ENCODE results near the gene MLPH. TPM values are rescaled to one million over a fixed set of nuclear protein-coding genes. Genes with fewer than 3 reads are reported as not detected.

The MLPH gene
- total and polyA plus RNA-seq, 10 donors, result 0.09 to 1.4 (median 0.35) TPM; not detected in 3

DNA sequence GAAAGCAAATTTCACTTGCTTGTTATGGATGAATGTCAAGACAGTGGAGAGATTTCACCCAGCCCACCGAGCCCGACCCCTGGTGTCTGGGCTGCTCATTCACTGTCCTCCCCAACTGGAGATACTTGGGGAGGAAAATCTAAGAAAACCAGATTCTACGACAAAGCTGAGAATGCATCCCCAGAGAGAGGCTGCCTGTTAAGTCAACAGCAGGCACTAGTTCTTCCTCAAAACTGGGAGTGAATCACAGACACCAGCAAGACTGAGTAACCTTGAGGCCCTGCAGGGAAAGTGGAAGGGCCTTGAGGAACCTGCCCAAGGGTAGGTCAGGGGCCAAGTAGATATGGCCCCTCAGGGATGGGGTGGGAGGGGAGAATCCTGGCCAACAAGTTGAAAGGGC is 34.2 kb upstream of the MLPH start:
- Histone ChIP-seq H3K4me3 (no peak overlapping the region), H3K36me3 (no peaks in the 10 kb centered on the region), H3K9me3 (no peaks in the 10 kb centered on the region), H3K27me3 (replicated peaks in 1 of 7) (peaks cover 0 to 60% (median 0%) of the 10 kb centered on the region in 7 donors), H3K27ac (peak overlapping the region in 2 of 8 donors; percentile 37 to 69), H3K4me1 (peaks cover 0 to 28% (median 10%) of the 10 kb centered on the region in 6 donors)
- 74 to 94% (median 90%) methylated on average over 3 of the region's 3 CpGs for WGBS, 5 donors
- DNase-seq, result no peak
- TF ChIP-seq, protein P1, sequence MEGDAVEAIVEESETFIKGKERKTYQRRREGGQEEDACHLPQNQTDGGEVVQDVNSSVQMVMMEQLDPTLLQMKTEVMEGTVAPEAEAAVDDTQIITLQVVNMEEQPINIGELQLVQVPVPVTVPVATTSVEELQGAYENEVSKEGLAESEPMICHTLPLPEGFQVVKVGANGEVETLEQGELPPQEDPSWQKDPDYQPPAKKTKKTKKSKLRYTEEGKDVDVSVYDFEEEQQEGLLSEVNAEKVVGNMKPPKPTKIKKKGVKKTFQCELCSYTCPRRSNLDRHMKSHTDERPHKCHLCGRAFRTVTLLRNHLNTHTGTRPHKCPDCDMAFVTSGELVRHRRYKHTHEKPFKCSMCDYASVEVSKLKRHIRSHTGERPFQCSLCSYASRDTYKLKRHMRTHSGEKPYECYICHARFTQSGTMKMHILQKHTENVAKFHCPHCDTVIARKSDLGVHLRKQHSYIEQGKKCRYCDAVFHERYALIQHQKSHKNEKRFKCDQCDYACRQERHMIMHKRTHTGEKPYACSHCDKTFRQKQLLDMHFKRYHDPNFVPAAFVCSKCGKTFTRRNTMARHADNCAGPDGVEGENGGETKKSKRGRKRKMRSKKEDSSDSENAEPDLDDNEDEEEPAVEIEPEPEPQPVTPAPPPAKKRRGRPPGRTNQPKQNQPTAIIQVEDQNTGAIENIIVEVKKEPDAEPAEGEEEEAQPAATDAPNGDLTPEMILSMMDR (IDR thresholded peaks at IDR 0.05 in 8 of 11, conservative IDR thresholded peaks at IDR 0.05 in 3 of 11), result no peak
- no peak for TF ChIP-seq POLR2AphosphoS5 (IDR thresholded peaks at IDR 0.05)
- TF ChIP-seq POLR2A (IDR thresholded peaks at IDR 0.05), result no peak
- intact Hi-C loops (cut with DNase I; ENCODE audit: low total_unique reads), result no loop called here

GRCh38 chr2:237453671-237454070 is 33.4 kb upstream of the MLPH start:
- WGBS, 5 donors, result 81 to 94% (median 87%) methylated on average over 3 of the region's 3 CpGs
- H3K27ac ChIP-seq, result no peak overlapping the region
- H3K4me1 ChIP-seq, result peaks cover 0 to 26% (median 10%) of the 10 kb centered on the region in 6 donors
- intact Hi-C loops (cut with DNase I; ENCODE audit: low total_unique reads), result no loop called here
- no peak for DNase-seq
- no peaks in the 10 kb centered on the region for H3K36me3 ChIP-seq
- TF ChIP-seq POLR2A (IDR thresholded peaks at IDR 0.05) (no peak), POLR2AphosphoS5 (IDR thresholded peaks at IDR 0.05) (no peak)
- TF ChIP-seq, protein P1 (IDR thresholded peaks at IDR 0.05 in 8 of 11, conservative IDR thresholded peaks at IDR 0.05 in 3 of 11), result no peak
- H3K27me3 ChIP-seq (replicated peaks in 1 of 7), result peaks cover 0 to 57% (median 0%) of the 10 kb centered on the region in 7 donors
- no peaks in the 10 kb centered on the region for H3K9me3 ChIP-seq
- H3K4me3 ChIP-seq, result no peak overlapping the region

DNA sequence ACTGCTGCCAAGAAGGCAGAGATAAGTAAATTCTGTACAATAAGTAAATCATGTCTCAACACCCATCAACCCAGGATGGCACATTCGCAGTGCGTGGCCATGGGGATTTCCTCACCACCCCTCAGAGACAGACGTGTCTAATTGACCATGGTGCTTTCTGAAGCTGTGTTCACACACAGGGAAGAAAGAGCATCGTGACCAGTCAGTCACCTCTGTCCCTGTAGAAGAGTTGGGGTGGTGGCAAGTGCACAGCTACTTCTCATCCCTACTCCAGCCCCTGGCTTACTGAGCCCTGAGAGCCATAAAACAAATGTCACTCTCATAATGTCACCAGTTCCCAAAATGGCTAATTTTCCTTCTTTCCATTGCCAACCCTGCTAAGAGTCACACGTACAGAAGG is 31.3 kb upstream of the MLPH start:
- Histone ChIP-seq H3K9me3 (no peaks in the 10 kb centered on the region), H3K36me3 (no peaks in the 10 kb centered on the region), H3K27me3 (replicated peaks in 1 of 7) (peaks cover 0 to 65% (median 0%) of the 10 kb centered on the region in 7 donors), H3K27ac (no peak overlapping the region), H3K4me1 (peaks cover 0 to 8% (median 0%) of the 10 kb centered on the region in 6 donors), H3K4me3 (no peak overlapping the region)
- intact Hi-C loops (cut with DNase I; ENCODE audit: low total_unique reads), result no loop called here
- no peak for TF ChIP-seq POLR2A (IDR thresholded peaks at IDR 0.05)
- TF ChIP-seq POLR2AphosphoS5 (IDR thresholded peaks at IDR 0.05), result no peak
- TF ChIP-seq, protein P1 (IDR thresholded peaks at IDR 0.05 in 8 of 11, conservative IDR thresholded peaks at IDR 0.05 in 3 of 11), result no peak
- DNase-seq, result no peak
- WGBS, 5 donors, result 67 to 86% (median 75%) methylated on average over 5 of the region's 5 CpGs

GRCh38 chr2:237456200-237456843 is 30.7 kb upstream of the MLPH start:
- TF ChIP-seq POLR2A (IDR thresholded peaks at IDR 0.05), result no peak
- TF ChIP-seq, protein P1 (IDR thresholded peaks at IDR 0.05 in 8 of 11, conservative IDR thresholded peaks at IDR 0.05 in 3 of 11), result no peak
- no peak for TF ChIP-seq POLR2AphosphoS5 (IDR thresholded peaks at IDR 0.05)
- intact Hi-C loops (cut with DNase I; ENCODE audit: low total_unique reads), result no loop called here
- 58 to 65% (median 60%) methylated on average over 8 to 11 of the region's 11 CpGs for WGBS, 5 donors
- DNase-seq, result no peak
- H3K9me3 ChIP-seq, result no peaks in the 10 kb centered on the region
- peaks cover 0 to 2% (median 0%) of the 10 kb centered on the region in 6 donors for H3K4me1 ChIP-seq
- no peak overlapping the region for H3K27ac ChIP-seq
- no peak overlapping the region for H3K4me3 ChIP-seq
- peaks cover 0 to 62% (median 0%) of the 10 kb centered on the region in 7 donors for H3K27me3 ChIP-seq (replicated peaks in 1 of 7)
- no peaks in the 10 kb centered on the region for H3K36me3 ChIP-seq
